Spleen (tissue), 7 donors: Measurements from ENCODE around the gene C6orf141.

Source experiments
- CTCF ChIP-seq, 11 experiments: fragments of 200-600 bp in 7 of 11; fragments of 450-650 bp in 4 of 11; sonication (generic) in 4 of 11; IDR thresholded peaks in 8 of 11; conservative IDR thresholded peaks in 3 of 11; 1 replicate in 7 of 11; 2 replicates in 4 of 11; pipeline versions ENCODE4 v1.4.0 to v1.8.0; 2016 to 2021; ENCODE audit warnings: antibody characterized with exemption in 11 of 11, inconsistent platforms in 4 of 11, mild to moderate bottlenecking in 1 of 11
- POLR2A ChIP-seq, 3 donors: fragments of 450-650 bp; IDR thresholded peaks; one replicate each; pipeline ENCODE4 v1.5.1; 2017; ENCODE audit warnings: antibody characterized with exemption in 3 of 3, mild to moderate bottlenecking in 1 of 3
- donor health status: DM: no; HTN: no; CAD: no; lungs with moderate emphysema.
- donor health status: DM: no; HTN: no; CAD: no.
- donor health status: DM: no; HTN: no; CAD: no.

- no peak for TF ChIP-seq POLR2A (IDR thresholded peaks at IDR 0.05)
- no peak for TF ChIP-seq CTCF (IDR thresholded peaks at IDR 0.05 in 8 of 11, conservative IDR thresholded peaks at IDR 0.05 in 3 of 11)
Measured at GRCh38 chr6:49541210-49541724, 9.2 kb upstream of the C6orf141 start.
